GM12878 (cell line): Measurements from ENCODE around the gene TSPAN10. TPM values are rescaled to one million over a fixed set of nuclear protein-coding genes. Genes with fewer than 3 reads are reported as not detected.

ENCODE experiments used
- BACH1 ChIP-seq: fragments of 450-650 bp; IDR thresholded peaks from 2 replicates; pipeline ENCODE4 v1.6.1; 2017; ENCODE audit warnings: mild to moderate bottlenecking, borderline replicate concordance
- BCLAF1 ChIP-seq: fragments of 450-650 bp; IDR thresholded peaks from 2 replicates; pipeline ENCODE4 v1.6.1; 2017; ENCODE audit warnings: antibody characterized with exemption, mild to moderate bottlenecking, moderate library complexity
- E2F4 ChIP-seq: IDR thresholded peaks from 2 replicates; pipeline ENCODE4 v1.6.1; 2012; ENCODE audit warnings: low read depth, low read length, improper control_type of control experiment
- FOXM1 ChIP-seq: IDR thresholded peaks from 2 replicates; pipeline ENCODE4 v1.6.1; 2012; ENCODE audit warnings: low read depth, mild to moderate bottlenecking, inconsistent platforms, low read length, moderate library complexity
- IRF4 ChIP-seq: IDR thresholded peaks from 2 replicates; pipeline ENCODE4 v1.6.1; 2011; ENCODE audit warnings: low read depth, low read length
- MEF2B ChIP-seq: fragments of 450-650 bp; IDR thresholded peaks from 2 replicates; pipeline ENCODE4 v1.6.1; 2018; ENCODE audit warnings: mild to moderate bottlenecking, moderate library complexity; ENCODE audit not compliant: partially characterized antibody, poor library complexity, severe bottlenecking
- MXI1 ChIP-seq: fragments of 150-350 bp; IDR thresholded peaks from 2 replicates; pipeline ENCODE4 v1.6.1; 2011; ENCODE audit warnings: low read depth, mild to moderate bottlenecking, inconsistent platforms, low read length, improper control_type of control experiment
- MYC ChIP-seq: IDR thresholded peaks from 2 replicates; pipeline ENCODE4 v1.6.1; 2011; ENCODE audit warnings: mild to moderate bottlenecking, low read length, moderate library complexity, inconsistent platforms; ENCODE audit not compliant: insufficient read depth, insufficient replicate concordance, insufficient read length, severe bottlenecking
- NFXL1 ChIP-seq: fragments of 450-650 bp; IDR thresholded peaks from 2 replicates; pipeline ENCODE4 v1.6.1; 2017; ENCODE audit warnings: antibody characterized with exemption, mild to moderate bottlenecking, borderline replicate concordance
- PAX5 ChIP-seq: IDR thresholded peaks from 2 replicates; pipeline ENCODE4 v1.6.1; 2011; ENCODE audit warnings: low read depth, low read length, borderline replicate concordance
- PML ChIP-seq: IDR thresholded peaks from 2 replicates; pipeline ENCODE4 v1.6.1; 2012; ENCODE audit warnings: low read length, inconsistent platforms
- POLR2A ChIP-seq: IDR thresholded peaks from 2 replicates; pipeline ENCODE4 v1.6.1; 2011; ENCODE audit warnings: low read depth, mild to moderate bottlenecking, low read length
- POLR2AphosphoS5 ChIP-seq: IDR thresholded peaks from 2 replicates; pipeline ENCODE4 v1.6.1; 2011; ENCODE audit warnings: mild to moderate bottlenecking, low read length, inconsistent platforms
- RB1 ChIP-seq: fragments of 450-650 bp; formaldehyde crosslinking; IDR thresholded peaks from 2 replicates; pipeline ENCODE4 v1.6.1; 2017; ENCODE audit warnings: mild to moderate bottlenecking, borderline replicate concordance
- RELB ChIP-seq: fragments of 450-650 bp; IDR thresholded peaks from 2 replicates; pipeline ENCODE4 v1.6.1; 2017; ENCODE audit warnings: low read depth, mild to moderate bottlenecking, moderate library complexity
- RFX5 ChIP-seq: IDR thresholded peaks from 2 replicates; pipeline ENCODE4 v1.6.1; 2011; ENCODE audit warnings: low read depth, low read length, improper control_type of control experiment
- TCF7 ChIP-seq: IDR thresholded peaks from 2 replicates; pipeline ENCODE4 v1.6.1; 2014; ENCODE audit warnings: antibody characterized with exemption, borderline replicate concordance
- USF2 ChIP-seq: IDR thresholded peaks from 2 replicates; pipeline ENCODE4 v1.6.1; 2011; ENCODE audit warnings: low read depth, low read length, improper control_type of control experiment, borderline replicate concordance
- ZNF207 ChIP-seq: fragments of 450-650 bp; IDR thresholded peaks from 2 replicates; pipeline ENCODE4 v1.6.1; 2014; ENCODE audit warnings: antibody characterized with exemption, mild to moderate bottlenecking, borderline replicate concordance
- ZNF24 ChIP-seq: fragments of 450-650 bp; IDR thresholded peaks from 2 replicates; pipeline ENCODE4 v1.6.1; 2017; ENCODE audit warnings: antibody characterized with exemption, mild to moderate bottlenecking
- ZNF622 ChIP-seq: fragments of 450-650 bp; IDR thresholded peaks from 2 replicates; pipeline ENCODE4 v1.6.1; 2017; ENCODE audit warnings: mild to moderate bottlenecking, inconsistent platforms
- ZSCAN29 ChIP-seq: fragments of 450-650 bp; IDR thresholded peaks from 2 replicates; pipeline ENCODE4 v1.6.1; 2017; ENCODE audit warnings: mild to moderate bottlenecking, moderate library complexity
- polyA plus RNA-seq, 11 experiments: library from polyadenylated mRNA; depleted of rRNA in 4 of 11; unstranded in 6 of 11; stranded (reverse) in 5 of 11; fragments of >200 nt; fragmentation: Nextera tagmentation in 4 of 11; fragmentation: Illumina TruSeq in 1 of 11; extraction: Ambion mirVana in 4 of 11; extraction: Trizol in 1 of 11; gene quantifications; 1 replicate in 1 of 11; 2 replicates in 10 of 11; pipeline versions ENCODE4 v1.2.1 to v1.2.3, GENCODE V29; 2011 to 2016; ENCODE audit warnings: inconsistent platforms in 2 of 11, missing spikeins in 2 of 11, low read depth in 1 of 11
- total RNA-seq, 4 experiments: library from RNA; depleted of rRNA in 3 of 4; stranded (reverse); fragments of >200 nt in 3 of 4; fragmentation: Illumina TruSeq in 1 of 4; extraction: Trizol in 1 of 4; gene quantifications; 2 replicates each; pipeline versions ENCODE4 v1.2.1 to v1.2.3, GENCODE V29; 2013 to 2021
- TF ChIP-seq, protein P1 (sequence below): IDR thresholded peaks from 2 replicates; pipeline ENCODE4 v1.6.1; 2012; ENCODE audit warnings: low read length, inconsistent platforms

TSPAN10 gene
- total and polyA plus RNA-seq, 10 of the 15 experiments (the other 5 are each of a cell fraction or from before 2014, with no cell fraction given): 0.13 to 0.82 (median 0.43) TPM

DNA sequence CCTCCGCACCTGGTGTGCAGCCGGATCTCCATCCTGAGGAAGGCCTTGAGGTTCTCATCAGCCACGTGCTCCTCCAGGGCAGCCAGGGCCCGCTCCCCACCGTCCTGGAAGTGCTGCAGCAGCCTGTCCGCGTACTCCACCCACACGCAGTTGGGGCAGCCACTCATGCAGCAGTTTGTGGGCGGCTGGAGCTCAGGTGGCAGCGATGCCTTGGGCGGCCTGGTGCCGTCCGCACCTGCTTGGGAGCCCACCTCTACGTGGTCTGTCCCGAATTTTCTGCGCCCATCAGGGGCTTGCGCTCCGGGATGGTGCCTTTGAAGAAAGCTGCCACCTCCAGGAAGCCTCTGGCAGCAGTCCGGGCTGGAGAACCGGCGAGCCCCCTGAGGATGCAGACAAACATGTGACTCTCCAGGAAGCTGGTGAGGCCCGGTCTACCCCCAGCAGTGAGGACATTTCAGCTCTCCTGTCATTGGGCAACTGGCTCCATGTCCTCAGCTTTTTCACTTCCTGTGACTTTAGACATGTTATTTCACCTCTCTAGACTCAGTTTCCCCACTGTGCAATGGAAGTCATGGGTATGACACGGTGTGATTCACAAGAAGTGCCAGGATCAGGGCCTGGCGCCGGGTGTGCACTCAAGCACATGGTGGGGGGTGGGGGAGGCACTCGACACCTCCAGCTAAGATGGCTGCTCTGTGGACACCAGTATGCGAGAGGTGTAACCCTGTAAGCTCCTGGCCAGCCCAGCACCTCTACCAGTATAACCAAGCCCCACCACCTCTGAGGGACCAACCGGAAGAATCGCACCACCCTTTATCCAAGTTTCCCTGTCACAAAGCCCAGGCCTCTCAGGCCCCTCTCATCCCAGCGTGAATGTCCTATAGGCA lies 28.5 kb downstream of the TSPAN10 start (continued):
- no peak for TF ChIP-seq RB1
- TF ChIP-seq MXI1: peak; percentile 91
- 0 out of 2 replicates have a peak, but pooled peaks have one; percentile 29 for TF ChIP-seq BACH1
- no peak for TF ChIP-seq TCF7
- peak; percentile 13 for TF ChIP-seq MEF2B
- TF ChIP-seq IRF4: peak; percentile 25; the same call in 1 of the 2 replicates
- peak; percentile 94 for TF ChIP-seq MYC
- TF ChIP-seq RFX5: no peak
- no peak for TF ChIP-seq FOXM1
- TF ChIP-seq PML: peak; percentile 4; the same call in 1 of the 2 replicates
- TF ChIP-seq PAX5: peak; percentile 28; the same call in 1 of the 2 replicates
- 0 out of 2 replicates have a peak, but pooled peaks have one; percentile 34 for TF ChIP-seq RELB
- peak; percentile 68; the same call in 1 of the 2 replicates for TF ChIP-seq POLR2AphosphoS5
- no peak for TF ChIP-seq E2F4
- TF ChIP-seq ZSCAN29: no peak
- TF ChIP-seq USF2: no peak
- peak; percentile 21 for TF ChIP-seq POLR2A
- no peak for TF ChIP-seq BCLAF1
- TF ChIP-seq ZNF24: no peak
- no peak for TF ChIP-seq ZNF207
- TF ChIP-seq, protein P1, sequence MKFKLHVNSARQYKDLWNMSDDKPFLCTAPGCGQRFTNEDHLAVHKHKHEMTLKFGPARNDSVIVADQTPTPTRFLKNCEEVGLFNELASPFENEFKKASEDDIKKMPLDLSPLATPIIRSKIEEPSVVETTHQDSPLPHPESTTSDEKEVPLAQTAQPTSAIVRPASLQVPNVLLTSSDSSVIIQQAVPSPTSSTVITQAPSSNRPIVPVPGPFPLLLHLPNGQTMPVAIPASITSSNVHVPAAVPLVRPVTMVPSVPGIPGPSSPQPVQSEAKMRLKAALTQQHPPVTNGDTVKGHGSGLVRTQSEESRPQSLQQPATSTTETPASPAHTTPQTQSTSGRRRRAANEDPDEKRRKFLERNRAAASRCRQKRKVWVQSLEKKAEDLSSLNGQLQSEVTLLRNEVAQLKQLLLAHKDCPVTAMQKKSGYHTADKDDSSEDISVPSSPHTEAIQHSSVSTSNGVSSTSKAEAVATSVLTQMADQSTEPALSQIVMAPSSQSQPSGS: no peak
- TF ChIP-seq ZNF622: no peak
- no peak for TF ChIP-seq NFXL1
